Measurements from ENCODE around the gene S100Z. TPM values are rescaled to one million over a fixed set of nuclear protein-coding genes. Genes with fewer than 3 reads are reported as not detected.

The S100Z gene
- total and polyA plus RNA-seq, 9 of the 15 experiments (the other 6 are each of a cell fraction or from before 2014, with no cell fraction given) = 0.15 to 0.42 (median 0.20) TPM; not detected in 6

- no peak for TF ChIP-seq PHB (CRISPR knock-in tag; IDR thresholded peaks at IDR 0.05)
- TF ChIP-seq MXD1 (CRISPR knock-in tag; IDR thresholded peaks at IDR 0.05; ENCODE audit: borderline replicate concordance, poor library complexity, severe bottlenecking) = no peak
- TF ChIP-seq NFIX (CRISPR knock-in tag; IDR thresholded peaks at IDR 0.05; ENCODE audit: low read depth) = no peak
- no peak for TF ChIP-seq HNRNPK (IDR thresholded peaks at IDR 0.05; ENCODE audit: low read depth, low read length, poor library complexity, severe bottlenecking)
- TF ChIP-seq ZBTB2 (IDR thresholded peaks at IDR 0.05) = no peak
- no peak for TF ChIP-seq NR2C1 (IDR thresholded peaks at IDR 0.05)
- no peak for TF ChIP-seq NR2C1 (tag; IDR thresholded peaks at IDR 0.05)
- TF ChIP-seq ZNF778 (CRISPR knock-in tag; IDR thresholded peaks at IDR 0.05) = no peak
- FAIRE-seq (no peak), ATAC-seq (no peak), DNase-seq (ENCODE audit: extremely low read depth in 1 of 4, low spot score in 3 of 4) (no peak)
- no peak overlapping the region for H3K4me2 ChIP-seq (ENCODE audit: insufficient read depth, low read length)
- no peaks in the 10 kb centered on the region for H4K20me1 ChIP-seq (replicated peaks; ENCODE audit: control insufficient read depth, insufficient read depth, low read length)
- BruUV-seq (replicated peaks) = no TSS peak
- intact Hi-C loops (cut with micrococcal nuclease) (loop anchor here (5.0 kb wide), 1 partner anchor 261 kb away; no protein-coding TSS in a partner anchor), in situ Hi-C loops (cut with MboI) (no loop called here)
- no peaks in the 10 kb centered on the region for H3K27me3 ChIP-seq (ENCODE audit: control insufficient read depth in 2 of 2, insufficient read depth in 2 of 2, low read length in 2 of 2)
- no peaks in the 10 kb centered on the region for H3K79me2 ChIP-seq (ENCODE audit: control insufficient read depth, insufficient read depth, low read length)
- ChIA-PET CTCF (ENCODE audit: low intra/inter-chr PET ratio) (no interaction called here), POLR2A (interaction anchor here (0.6 kb wide), 1 partner anchor 459 kb away, joined by 3 read pairs; no protein-coding TSS in a partner anchor)
- H3K4me3 ChIP-seq = no peak overlapping the region
- H2AFZ ChIP-seq (ENCODE audit: low read depth, low read length) = no peak overlapping the region
- H3K9me3 ChIP-seq (replicated peaks; ENCODE audit: control insufficient read depth, insufficient read depth, low read depth, low read length) = no peaks in the 10 kb centered on the region
- H3K9ac ChIP-seq (ENCODE audit: insufficient read depth in 1 of 2, low read depth in 2 of 2, low read length in 2 of 2) = no peak overlapping the region
- H3K27ac ChIP-seq (ENCODE audit: extremely low read depth, low read depth, low read length) = no peak overlapping the region
- 16% methylated on average over 1 of the region's 1 CpG for WGBS (ENCODE audit: insufficient coverage, low coverage, missing lambda C conversion rate)
- H3K9me1 ChIP-seq (ENCODE audit: control insufficient read depth, insufficient read depth, low read length) = no peaks in the 10 kb centered on the region
- no peaks in the 10 kb centered on the region for H3K4me1 ChIP-seq (replicated peaks in 1 of 2; ENCODE audit: control insufficient read depth in 2 of 2, insufficient read depth in 2 of 2, low read length in 2 of 2)
- no peaks in the 10 kb centered on the region for H3K36me3 ChIP-seq (ENCODE audit: control insufficient read depth, insufficient read depth, low read length)
These were observed 13.2 kb downstream of the S100Z start for GRCh38 chr5:76863001-76863400.
